ENCODE data around the gene HAO1.
"Not testable (repeated sequence)": the region's sequence is repeated elsewhere in the genome, so short reads cannot be mapped to it uniquely, and the experiment has no call there.

DNA sequence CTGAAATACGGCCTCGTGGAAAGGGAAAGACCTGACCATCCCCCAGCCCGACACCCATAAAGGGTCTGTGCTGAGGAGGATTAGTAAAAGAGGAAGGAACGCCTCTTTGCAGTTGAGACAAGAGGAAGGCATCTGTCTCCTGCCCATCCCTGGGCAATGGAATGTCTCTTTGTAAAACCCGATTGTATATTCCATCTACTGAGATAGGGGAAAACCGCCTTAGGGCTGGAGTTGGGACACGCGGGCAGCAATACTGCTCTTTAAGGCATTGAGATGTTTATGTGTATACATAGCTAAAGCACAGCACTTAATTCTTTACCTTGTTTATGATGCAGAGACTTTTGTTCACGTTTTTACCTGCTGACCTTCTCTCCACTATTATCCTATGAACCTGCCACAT, 16.3 kb upstream of the HAO1 start:
- TF ChIP-seq POLR2A (IDR thresholded peaks at IDR 0.05) = not testable (repeated sequence)
- TF ChIP-seq, protein P1, sequence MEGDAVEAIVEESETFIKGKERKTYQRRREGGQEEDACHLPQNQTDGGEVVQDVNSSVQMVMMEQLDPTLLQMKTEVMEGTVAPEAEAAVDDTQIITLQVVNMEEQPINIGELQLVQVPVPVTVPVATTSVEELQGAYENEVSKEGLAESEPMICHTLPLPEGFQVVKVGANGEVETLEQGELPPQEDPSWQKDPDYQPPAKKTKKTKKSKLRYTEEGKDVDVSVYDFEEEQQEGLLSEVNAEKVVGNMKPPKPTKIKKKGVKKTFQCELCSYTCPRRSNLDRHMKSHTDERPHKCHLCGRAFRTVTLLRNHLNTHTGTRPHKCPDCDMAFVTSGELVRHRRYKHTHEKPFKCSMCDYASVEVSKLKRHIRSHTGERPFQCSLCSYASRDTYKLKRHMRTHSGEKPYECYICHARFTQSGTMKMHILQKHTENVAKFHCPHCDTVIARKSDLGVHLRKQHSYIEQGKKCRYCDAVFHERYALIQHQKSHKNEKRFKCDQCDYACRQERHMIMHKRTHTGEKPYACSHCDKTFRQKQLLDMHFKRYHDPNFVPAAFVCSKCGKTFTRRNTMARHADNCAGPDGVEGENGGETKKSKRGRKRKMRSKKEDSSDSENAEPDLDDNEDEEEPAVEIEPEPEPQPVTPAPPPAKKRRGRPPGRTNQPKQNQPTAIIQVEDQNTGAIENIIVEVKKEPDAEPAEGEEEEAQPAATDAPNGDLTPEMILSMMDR (IDR thresholded peaks at IDR 0.05) = not testable (repeated sequence)
